GM23338 (cell line): ENCODE data around the gene MID1. TPM values are rescaled to one million over a fixed set of nuclear protein-coding genes. Genes with fewer than 3 reads are reported as not detected.

Source experiments
- ATAC-seq: fragments of 200-7000 bp; cut with Tn5 transposase; 3 replicates; pipeline ENCODE4 v1.9.1; 2020
- DNase-seq: peaks from one replicate; pipeline ENCODE4 v3.0.0-alpha.2; 2015; ENCODE audit warnings: low spot score
- H2AFZ ChIP-seq: fragments of 200-600 bp; sonication (generic); 2 replicates; pipeline ENCODE4 v1.8.0; 2016; ENCODE audit warnings: antibody characterized with exemption, mild to moderate bottlenecking, moderate library complexity
- H3F3A ChIP-seq: fragments of 200-600 bp; sonication (generic); replicated peaks from 2 replicates; pipeline ENCODE4 v1.8.0; 2017; ENCODE audit warnings: antibody characterized with exemption, mixed run types, low read depth
- H3K27ac ChIP-seq: fragments of 200-600 bp; sonication (generic); 2 replicates; pipeline ENCODE4 v1.6.1; 2016; ENCODE audit warnings: low read depth
- H3K27me3 ChIP-seq: fragments of 200-600 bp; sonication (generic); 2 replicates; pipeline ENCODE4 v1.8.0; 2016; ENCODE audit warnings: mild to moderate bottlenecking, mixed run types, moderate library complexity; ENCODE audit not compliant: insufficient read depth
- H3K36me3 ChIP-seq: fragments of 200-600 bp; sonication (generic); 2 replicates; pipeline ENCODE4 v1.8.0; 2016; ENCODE audit warnings: mild to moderate bottlenecking; ENCODE audit not compliant: insufficient read depth
- H3K4me1 ChIP-seq: fragments of 200-600 bp; sonication (generic); 2 replicates; pipeline ENCODE4 v1.8.0; 2016; ENCODE audit warnings: mild to moderate bottlenecking, moderate library complexity; ENCODE audit not compliant: insufficient read depth
- H3K4me2 ChIP-seq: fragments of 200-600 bp; sonication (generic); 2 replicates; pipeline ENCODE4 v1.7.1; 2017; ENCODE audit warnings: mixed run types
- H3K4me3 ChIP-seq: fragments of 200-600 bp; sonication (generic); 2 replicates; pipeline ENCODE4 v1.6.1; 2016; ENCODE audit warnings: mixed run types
- H3K79me2 ChIP-seq: fragments of 200-600 bp; sonication (generic); replicated peaks from 2 replicates; pipeline ENCODE4 v1.8.0; 2017; ENCODE audit warnings: mild to moderate bottlenecking; ENCODE audit not compliant: insufficient read depth
- H3K9me2 ChIP-seq: fragments of 200-600 bp; sonication (generic); 2 replicates; pipeline ENCODE4 v1.8.0; 2017; ENCODE audit not compliant: insufficient read depth
- H4K20me1 ChIP-seq: fragments of 200-600 bp; sonication (generic); replicated peaks from 2 replicates; pipeline ENCODE4 v1.8.0; 2017; ENCODE audit warnings: mild to moderate bottlenecking; ENCODE audit not compliant: insufficient read depth
- H3K27ac Mint-ChIP-seq: 2 replicates; pipeline ENCODE4 v1.8.0; 2020; ENCODE audit warnings: inconsistent platforms, mild to moderate bottlenecking, moderate library complexity, mixed read lengths
- H3K27me3 Mint-ChIP-seq: 3 replicates; pipeline ENCODE4 v1.8.0; 2022; ENCODE audit warnings: low read depth, mild to moderate bottlenecking, moderate library complexity, mixed read lengths, inconsistent platforms; ENCODE audit not compliant: insufficient read depth, poor library complexity
- H3K36me3 Mint-ChIP-seq: 3 replicates; pipeline ENCODE4 v1.8.0; 2021; ENCODE audit warnings: low read depth, mild to moderate bottlenecking, inconsistent platforms, moderate library complexity, mixed read lengths
- H3K4me1 Mint-ChIP-seq: 3 replicates; pipeline ENCODE4 v1.8.0; 2020; ENCODE audit warnings: mild to moderate bottlenecking, inconsistent platforms, mixed read lengths
- H3K4me3 Mint-ChIP-seq: 3 replicates; pipeline ENCODE4 v1.8.0; 2021; ENCODE audit warnings: moderate library complexity, mild to moderate bottlenecking, inconsistent platforms, mixed read lengths
- H3K9me3 Mint-ChIP-seq: 3 replicates; pipeline ENCODE4 v1.8.0; 2020; ENCODE audit warnings: moderate library complexity, mild to moderate bottlenecking, inconsistent platforms, mixed read lengths
- CREB1 ChIP-seq: fragments of 250-450 bp; sonication (Bioruptor Pico); IDR thresholded peaks from 2 replicates; pipeline ENCODE4 v1.5.0; 2020; ENCODE audit warnings: low read depth, mild to moderate bottlenecking, moderate library complexity
- EZH2phosphoT487 ChIP-seq: fragments of 200-600 bp; sonication (generic); IDR thresholded peaks from one replicate; pipeline ENCODE4 v1.8.1; 2018; ENCODE audit warnings: antibody characterized with exemption; ENCODE audit not compliant: unreplicated experiment
- NANOG ChIP-seq: IDR thresholded peaks from 2 replicates; pipeline ENCODE4 v1.6.1; 2016; ENCODE audit warnings: antibody characterized with exemption, borderline replicate concordance
- POLR2AphosphoS5 ChIP-seq: IDR thresholded peaks from 2 replicates; pipeline ENCODE4 v1.6.1; 2016; ENCODE audit warnings: antibody characterized with exemption, low read depth
- STAT1 ChIP-seq: IDR thresholded peaks from one replicate; pipeline ENCODE4 v1.6.1; 2016; ENCODE audit warnings: antibody characterized with exemption; ENCODE audit not compliant: unreplicated experiment
- ZNF114 ChIP-seq: fragments of 250-450 bp; sonication (Bioruptor Pico); IDR thresholded peaks from 2 replicates; pipeline ENCODE4 v1.5.0; 2020; ENCODE audit warnings: mild to moderate bottlenecking, moderate library complexity
- polyA plus RNA-seq: library from polyadenylated mRNA; unstranded; fragments of >200 nt; fragmentation: Nextera tagmentation; extraction: Ambion mirVana; gene quantifications from 2 replicates; pipeline ENCODE4 v1.2.1, GENCODE V29; 2016
- total RNA-seq: library from RNA; depleted of rRNA; stranded (reverse); fragments of >200 nt; shearing (Covaris generic); gene quantifications from 2 replicates; pipeline ENCODE4 v1.2.3, GENCODE V29; 2014
- TF ChIP-seq, protein P1 (sequence below): fragments of 250-450 bp; sonication (Bioruptor Pico); IDR thresholded peaks from 2 replicates; pipeline ENCODE4 v1.5.0; 2020; ENCODE audit warnings: mild to moderate bottlenecking, moderate library complexity
- TF ChIP-seq, protein P2 (sequence below): IDR thresholded peaks from 2 replicates; pipeline ENCODE4 v1.6.1; 2016; ENCODE audit warnings: antibody characterized with exemption

The MID1 gene
- total and polyA plus RNA-seq, 2 experiments from 2014 or later, result 27.2 to 39.3 TPM

DNA sequence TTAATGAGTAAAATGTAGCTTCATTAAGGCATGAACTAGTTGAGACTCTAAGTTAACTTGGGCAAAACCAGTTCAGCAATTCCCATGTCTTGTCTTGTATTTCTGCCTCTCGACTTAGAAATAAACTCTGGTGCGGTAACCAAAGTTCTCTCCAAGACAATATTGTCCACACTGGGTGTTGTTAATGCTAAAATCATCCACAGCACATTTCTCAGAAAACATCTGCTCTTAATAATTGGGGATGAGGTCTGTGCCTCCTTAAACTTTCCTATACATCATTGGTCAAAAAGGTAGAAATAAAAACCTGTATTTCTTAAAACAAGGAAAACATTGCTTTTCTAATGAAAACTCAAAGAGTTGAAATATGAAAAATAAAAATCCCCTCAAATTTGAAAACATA is 32.9 kb upstream of the MID1 start (continued):
- TF ChIP-seq, protein P1, sequence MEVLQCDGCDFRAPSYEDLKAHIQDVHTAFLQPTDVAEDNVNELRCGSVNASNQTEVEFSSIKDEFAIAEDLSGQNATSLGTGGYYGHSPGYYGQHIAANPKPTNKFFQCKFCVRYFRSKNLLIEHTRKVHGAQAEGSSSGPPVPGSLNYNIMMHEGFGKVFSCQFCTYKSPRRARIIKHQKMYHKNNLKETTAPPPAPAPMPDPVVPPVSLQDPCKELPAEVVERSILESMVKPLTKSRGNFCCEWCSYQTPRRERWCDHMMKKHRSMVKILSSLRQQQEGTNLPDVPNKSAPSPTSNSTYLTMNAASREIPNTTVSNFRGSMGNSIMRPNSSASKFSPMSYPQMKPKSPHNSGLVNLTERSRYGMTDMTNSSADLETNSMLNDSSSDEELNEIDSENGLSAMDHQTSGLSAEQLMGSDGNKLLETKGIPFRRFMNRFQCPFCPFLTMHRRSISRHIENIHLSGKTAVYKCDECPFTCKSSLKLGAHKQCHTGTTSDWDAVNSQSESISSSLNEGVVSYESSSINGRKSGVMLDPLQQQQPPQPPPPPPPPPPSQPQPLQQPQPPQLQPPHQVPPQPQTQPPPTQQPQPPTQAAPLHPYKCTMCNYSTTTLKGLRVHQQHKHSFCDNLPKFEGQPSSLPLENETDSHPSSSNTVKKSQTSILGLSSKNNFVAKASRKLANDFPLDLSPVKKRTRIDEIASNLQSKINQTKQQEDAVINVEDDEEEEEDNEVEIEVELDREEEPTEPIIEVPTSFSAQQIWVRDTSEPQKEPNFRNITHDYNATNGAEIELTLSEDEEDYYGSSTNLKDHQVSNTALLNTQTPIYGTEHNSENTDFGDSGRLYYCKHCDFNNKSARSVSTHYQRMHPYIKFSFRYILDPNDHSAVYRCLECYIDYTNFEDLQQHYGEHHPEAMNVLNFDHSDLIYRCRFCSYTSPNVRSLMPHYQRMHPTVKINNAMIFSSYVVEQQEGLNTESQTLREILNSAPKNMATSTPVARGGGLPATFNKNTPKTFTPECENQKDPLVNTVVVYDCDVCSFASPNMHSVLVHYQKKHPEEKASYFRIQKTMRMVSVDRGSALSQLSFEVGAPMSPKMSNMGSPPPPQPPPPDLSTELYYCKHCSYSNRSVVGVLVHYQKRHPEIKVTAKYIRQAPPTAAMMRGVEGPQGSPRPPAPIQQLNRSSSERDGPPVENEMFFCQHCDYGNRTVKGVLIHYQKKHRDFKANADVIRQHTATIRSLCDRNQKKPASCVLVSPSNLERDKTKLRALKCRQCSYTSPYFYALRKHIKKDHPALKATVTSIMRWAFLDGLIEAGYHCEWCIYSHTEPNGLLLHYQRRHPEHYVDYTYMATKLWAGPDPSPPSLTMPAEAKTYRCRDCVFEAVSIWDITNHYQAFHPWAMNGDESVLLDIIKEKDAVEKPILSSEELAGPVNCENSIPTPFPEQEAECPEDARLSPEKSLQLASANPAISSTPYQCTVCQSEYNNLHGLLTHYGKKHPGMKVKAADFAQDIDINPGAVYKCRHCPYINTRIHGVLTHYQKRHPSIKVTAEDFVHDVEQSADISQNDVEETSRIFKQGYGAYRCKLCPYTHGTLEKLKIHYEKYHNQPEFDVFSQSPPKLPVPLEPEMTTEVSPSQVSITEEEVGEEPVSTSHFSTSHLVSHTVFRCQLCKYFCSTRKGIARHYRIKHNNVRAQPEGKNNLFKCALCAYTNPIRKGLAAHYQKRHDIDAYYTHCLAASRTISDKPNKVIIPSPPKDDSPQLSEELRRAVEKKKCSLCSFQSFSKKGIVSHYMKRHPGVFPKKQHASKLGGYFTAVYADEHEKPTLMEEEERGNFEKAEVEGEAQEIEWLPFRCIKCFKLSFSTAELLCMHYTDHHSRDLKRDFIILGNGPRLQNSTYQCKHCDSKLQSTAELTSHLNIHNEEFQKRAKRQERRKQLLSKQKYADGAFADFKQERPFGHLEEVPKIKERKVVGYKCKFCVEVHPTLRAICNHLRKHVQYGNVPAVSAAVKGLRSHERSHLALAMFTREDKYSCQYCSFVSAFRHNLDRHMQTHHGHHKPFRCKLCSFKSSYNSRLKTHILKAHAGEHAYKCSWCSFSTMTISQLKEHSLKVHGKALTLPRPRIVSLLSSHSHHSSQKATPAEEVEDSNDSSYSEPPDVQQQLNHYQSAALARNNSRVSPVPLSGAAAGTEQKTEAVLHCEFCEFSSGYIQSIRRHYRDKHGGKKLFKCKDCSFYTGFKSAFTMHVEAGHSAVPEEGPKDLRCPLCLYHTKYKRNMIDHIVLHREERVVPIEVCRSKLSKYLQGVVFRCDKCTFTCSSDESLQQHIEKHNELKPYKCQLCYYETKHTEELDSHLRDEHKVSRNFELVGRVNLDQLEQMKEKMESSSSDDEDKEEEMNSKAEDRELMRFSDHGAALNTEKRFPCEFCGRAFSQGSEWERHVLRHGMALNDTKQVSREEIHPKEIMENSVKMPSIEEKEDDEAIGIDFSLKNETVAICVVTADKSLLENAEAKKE, result no peak
- TF ChIP-seq POLR2AphosphoS5 (no peak), EZH2phosphoT487 (no peak), NANOG (no peak), ZNF114 (CRISPR knock-in tag) (no peak), STAT1 (no peak)
- TF ChIP-seq, protein P2, sequence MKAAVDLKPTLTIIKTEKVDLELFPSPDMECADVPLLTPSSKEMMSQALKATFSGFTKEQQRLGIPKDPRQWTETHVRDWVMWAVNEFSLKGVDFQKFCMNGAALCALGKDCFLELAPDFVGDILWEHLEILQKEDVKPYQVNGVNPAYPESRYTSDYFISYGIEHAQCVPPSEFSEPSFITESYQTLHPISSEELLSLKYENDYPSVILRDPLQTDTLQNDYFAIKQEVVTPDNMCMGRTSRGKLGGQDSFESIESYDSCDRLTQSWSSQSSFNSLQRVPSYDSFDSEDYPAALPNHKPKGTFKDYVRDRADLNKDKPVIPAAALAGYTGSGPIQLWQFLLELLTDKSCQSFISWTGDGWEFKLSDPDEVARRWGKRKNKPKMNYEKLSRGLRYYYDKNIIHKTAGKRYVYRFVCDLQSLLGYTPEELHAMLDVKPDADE, result no peak

DNA sequence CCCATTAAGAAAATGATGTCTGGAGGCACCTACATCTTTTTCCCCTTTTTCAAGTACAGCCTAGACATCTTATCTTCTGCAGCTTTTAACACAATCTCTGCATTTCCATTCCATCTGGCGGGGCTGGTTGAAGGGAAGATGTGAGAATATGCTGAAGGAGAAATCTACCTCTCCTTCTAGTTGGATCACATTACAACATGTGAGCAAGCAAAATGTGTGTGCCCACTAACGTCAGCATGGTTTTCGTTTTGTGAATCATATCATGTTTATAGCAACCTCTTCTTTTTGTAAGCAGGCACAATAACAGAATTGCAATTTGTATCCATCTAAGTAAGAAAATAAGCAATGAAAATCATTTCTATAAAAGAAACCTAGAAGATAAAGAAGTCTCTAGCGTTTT is 28.9 kb upstream of the MID1 start:
- Mint-ChIP-seq H3K27ac (no peak overlapping the region), H3K36me3 (no peaks in the 10 kb centered on the region), H3K9me3 (no peaks in the 10 kb centered on the region), H3K4me3 (no peak overlapping the region), H3K4me1 (peaks cover 10% of the 10 kb centered on the region; the same call in 2 of the 3 replicates), H3K27me3 (no peaks in the 10 kb centered on the region)
- no peaks in the 10 kb centered on the region for H3K4me1 ChIP-seq
- H3K27me3 ChIP-seq, result no peaks in the 10 kb centered on the region
- TF ChIP-seq CREB1 (CRISPR knock-in tag) (no peak), ZNF114 (CRISPR knock-in tag) (no peak), POLR2AphosphoS5 (no peak)
- H3K4me3 ChIP-seq, result no peak overlapping the region
- no peaks in the 10 kb centered on the region for H4K20me1 ChIP-seq
- no peaks in the 10 kb centered on the region for H3K79me2 ChIP-seq
- no peak for ATAC-seq
- H2AFZ ChIP-seq, result no peak overlapping the region
- H3K4me2 ChIP-seq, result no peak overlapping the region
- H3K27ac ChIP-seq, result no peak overlapping the region
- H3K36me3 ChIP-seq, result no peaks in the 10 kb centered on the region
- no peaks in the 10 kb centered on the region for H3F3A ChIP-seq
- no peaks in the 10 kb centered on the region for H3K9me2 ChIP-seq
- DNase-seq, result no peak
